Endodermal cell (in vitro differentiated cells): Measurements from ENCODE around the gene RAPGEF4. TPM values are rescaled to one million over a fixed set of nuclear protein-coding genes. Genes with fewer than 3 reads are reported as not detected.

ENCODE experiments used
- DNase-seq: peaks from one replicate; pipeline ENCODE4 v3.0.0-alpha.2; 2017
- H3K27ac ChIP-seq: 2 replicates; pipeline ENCODE4 v1.5.1; 2013; ENCODE audit warnings: mild to moderate bottlenecking, low read depth, low read length, moderate library complexity
- H3K27me3 ChIP-seq: 2 replicates; pipeline ENCODE4 v1.6.1; 2013; ENCODE audit warnings: mild to moderate bottlenecking, low read length, moderate library complexity; ENCODE audit not compliant: insufficient read depth, control insufficient read depth, poor library complexity, severe bottlenecking
- H3K36me3 ChIP-seq: 2 replicates; pipeline ENCODE4 v1.7.0; 2013; ENCODE audit warnings: mild to moderate bottlenecking, low read length, moderate library complexity; ENCODE audit not compliant: control insufficient read depth, insufficient read depth
- H3K4me1 ChIP-seq: one replicate; pipeline ENCODE4 v1.7.0; 2013; ENCODE audit warnings: low read length; ENCODE audit not compliant: control insufficient read depth, insufficient read depth
- H3K4me3 ChIP-seq: 2 replicates; pipeline ENCODE4 v1.5.1; 2013; ENCODE audit warnings: mild to moderate bottlenecking, low read length, moderate library complexity
- H3K9ac ChIP-seq: 2 replicates; pipeline ENCODE4 v1.6.1; 2013; ENCODE audit warnings: mild to moderate bottlenecking, low read length, moderate library complexity; ENCODE audit not compliant: poor library complexity, severe bottlenecking; ENCODE audit errors: extremely low read depth
- H3K9me3 ChIP-seq: 2 replicates; pipeline ENCODE4 v1.6.1; 2013; ENCODE audit warnings: mild to moderate bottlenecking, low read length, moderate library complexity; ENCODE audit not compliant: control insufficient read depth
- H3K27ac Mint-ChIP-seq: 2 replicates; pipeline ENCODE4 v1.8.0; 2020; ENCODE audit warnings: mixed read lengths
- H3K27me3 Mint-ChIP-seq: 2 replicates; pipeline ENCODE4 v1.8.0; 2021; ENCODE audit warnings: mild to moderate bottlenecking, mixed read lengths; ENCODE audit not compliant: insufficient read depth
- H3K36me3 Mint-ChIP-seq: 2 replicates; pipeline ENCODE4 v1.8.0; 2020; ENCODE audit warnings: low read depth, mixed read lengths
- H3K4me1 Mint-ChIP-seq: 2 replicates; pipeline ENCODE4 v1.8.0; 2020; ENCODE audit warnings: mixed read lengths
- H3K4me3 Mint-ChIP-seq: 2 replicates; pipeline ENCODE4 v1.8.0; 2020; ENCODE audit warnings: mild to moderate bottlenecking, moderate library complexity, mixed read lengths
- H3K9me3 Mint-ChIP-seq: 2 replicates; pipeline ENCODE4 v1.8.0; 2020; ENCODE audit warnings: mild to moderate bottlenecking, mixed read lengths
- WGBS, 2 experiments: methylation state at CpG; one replicate each; pipeline versions ENCODE4 v1.1.5 to v1.1.7; 2013; ENCODE audit warnings: missing lambda C conversion rate in 2 of 2, mixed read lengths in 1 of 2; ENCODE audit not compliant: insufficient coverage in 1 of 2, insufficient read length in 1 of 2; 5-methylcytosine and 5-hydroxymethylcytosine counted together
- total RNA-seq, 2 donors: library from RNA; stranded (reverse); fragmentation: NEBNext Ultra II Directional in 1 of 2; extraction: Animal tissue kit (Norgen Biotek cat#: 25700) in 1 of 2; gene quantifications; 2 replicates in 1 of 2; 3 replicates in 1 of 2; pipeline ENCODE4 v1.2.1, GENCODE V29; 2021
- TF ChIP-seq, protein P1 (sequence below): fragments of 200-600 bp; sonication (generic); conservative IDR thresholded peaks from 2 replicates; pipeline ENCODE4 v1.5.0; 2021; ENCODE audit warnings: antibody characterized with exemption, mild to moderate bottlenecking

Gene RAPGEF4
- total RNA-seq, 2 donors from 2014 or later, result 0.77 to 0.88 TPM

DNA sequence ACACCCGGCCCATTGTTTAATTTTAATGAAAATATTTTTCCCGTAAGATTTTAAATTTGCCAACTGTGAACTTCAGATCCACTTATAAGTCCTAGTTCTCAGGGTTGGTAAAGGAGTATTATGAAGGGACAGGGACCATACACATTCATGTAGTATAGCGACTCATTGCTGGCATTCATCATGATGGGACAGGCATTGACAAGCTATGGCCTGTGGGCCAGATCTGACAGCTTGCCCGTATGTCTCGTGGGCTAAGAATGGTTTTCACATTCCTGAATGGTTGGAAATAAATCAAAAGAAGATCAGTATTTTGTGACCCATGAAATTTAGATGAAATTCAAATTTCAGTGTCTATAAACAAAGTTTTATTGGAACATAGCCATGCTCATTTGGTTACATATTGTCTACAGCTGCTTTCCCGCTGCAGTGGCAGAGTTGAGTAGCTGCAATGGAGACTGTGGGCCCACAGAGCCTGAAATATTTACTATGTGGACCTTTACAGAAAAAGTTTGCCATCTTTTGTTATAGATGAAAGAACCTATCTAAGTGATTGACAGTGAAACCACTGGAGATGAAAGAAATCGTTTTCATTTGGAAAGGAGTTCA, 4.1 kb downstream of the RAPGEF4 start:
- no peak overlapping the region for H3K9ac ChIP-seq
- no peaks in the 10 kb centered on the region for H3K4me1 ChIP-seq
- H3K36me3 ChIP-seq, result no peaks in the 10 kb centered on the region
- Mint-ChIP-seq H3K4me3 (no peak overlapping the region), H3K27me3 (peaks cover 40% of the 10 kb centered on the region), H3K36me3 (no peaks in the 10 kb centered on the region), H3K4me1 (peaks cover 5% of the 10 kb centered on the region), H3K27ac (no peak overlapping the region), H3K9me3 (peaks cover 4% of the 10 kb centered on the region)
- no peak for DNase-seq
- 90 to 92% methylated on average over 7 of the region's 7 CpGs for WGBS, 2 experiments
- H3K27me3 ChIP-seq, result peaks cover 32% of the 10 kb centered on the region
- peaks cover 7% of the 10 kb centered on the region for H3K9me3 ChIP-seq
- no peak overlapping the region for H3K27ac ChIP-seq
- TF ChIP-seq, protein P1, sequence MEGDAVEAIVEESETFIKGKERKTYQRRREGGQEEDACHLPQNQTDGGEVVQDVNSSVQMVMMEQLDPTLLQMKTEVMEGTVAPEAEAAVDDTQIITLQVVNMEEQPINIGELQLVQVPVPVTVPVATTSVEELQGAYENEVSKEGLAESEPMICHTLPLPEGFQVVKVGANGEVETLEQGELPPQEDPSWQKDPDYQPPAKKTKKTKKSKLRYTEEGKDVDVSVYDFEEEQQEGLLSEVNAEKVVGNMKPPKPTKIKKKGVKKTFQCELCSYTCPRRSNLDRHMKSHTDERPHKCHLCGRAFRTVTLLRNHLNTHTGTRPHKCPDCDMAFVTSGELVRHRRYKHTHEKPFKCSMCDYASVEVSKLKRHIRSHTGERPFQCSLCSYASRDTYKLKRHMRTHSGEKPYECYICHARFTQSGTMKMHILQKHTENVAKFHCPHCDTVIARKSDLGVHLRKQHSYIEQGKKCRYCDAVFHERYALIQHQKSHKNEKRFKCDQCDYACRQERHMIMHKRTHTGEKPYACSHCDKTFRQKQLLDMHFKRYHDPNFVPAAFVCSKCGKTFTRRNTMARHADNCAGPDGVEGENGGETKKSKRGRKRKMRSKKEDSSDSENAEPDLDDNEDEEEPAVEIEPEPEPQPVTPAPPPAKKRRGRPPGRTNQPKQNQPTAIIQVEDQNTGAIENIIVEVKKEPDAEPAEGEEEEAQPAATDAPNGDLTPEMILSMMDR, result no peak
- no peak overlapping the region for H3K4me3 ChIP-seq

DNA sequence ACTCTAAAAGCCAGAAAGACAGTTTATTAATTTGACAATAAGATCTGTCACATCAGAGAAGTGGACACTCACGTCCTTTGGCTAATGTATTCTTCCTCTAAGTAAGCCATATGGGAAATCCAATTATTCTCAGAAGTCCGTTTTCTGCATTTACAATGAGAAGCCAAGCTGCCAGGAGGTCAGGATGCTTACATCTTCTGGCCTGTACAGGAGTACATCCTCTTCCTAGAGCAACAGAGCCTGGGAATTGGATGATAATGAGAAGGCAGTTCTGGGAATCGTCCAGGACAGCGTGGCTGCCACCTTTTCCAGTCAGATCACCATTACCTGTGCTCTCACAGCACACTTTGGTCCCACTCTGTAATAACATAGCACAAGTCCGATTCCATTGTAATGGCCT, 5.2 kb downstream of the RAPGEF4 start:
- TF ChIP-seq, protein P1, result no peak
- Mint-ChIP-seq H3K9me3 (peaks cover 4% of the 10 kb centered on the region), H3K27me3 (peaks cover 34% of the 10 kb centered on the region), H3K27ac (no peak overlapping the region), H3K36me3 (no peaks in the 10 kb centered on the region), H3K4me1 (peaks cover 5% of the 10 kb centered on the region), H3K4me3 (no peak overlapping the region)
- Histone ChIP-seq H3K4me1 (no peaks in the 10 kb centered on the region), H3K27me3 (peaks cover 24% of the 10 kb centered on the region), H3K9me3 (peaks cover 10% of the 10 kb centered on the region), H3K36me3 (no peaks in the 10 kb centered on the region), H3K9ac (no peak overlapping the region), H3K4me3 (no peak overlapping the region), H3K27ac (no peak overlapping the region)
- no peak for DNase-seq
- 88 to 98% methylated on average over 5 of the region's 5 CpGs for WGBS, 2 experiments

DNA sequence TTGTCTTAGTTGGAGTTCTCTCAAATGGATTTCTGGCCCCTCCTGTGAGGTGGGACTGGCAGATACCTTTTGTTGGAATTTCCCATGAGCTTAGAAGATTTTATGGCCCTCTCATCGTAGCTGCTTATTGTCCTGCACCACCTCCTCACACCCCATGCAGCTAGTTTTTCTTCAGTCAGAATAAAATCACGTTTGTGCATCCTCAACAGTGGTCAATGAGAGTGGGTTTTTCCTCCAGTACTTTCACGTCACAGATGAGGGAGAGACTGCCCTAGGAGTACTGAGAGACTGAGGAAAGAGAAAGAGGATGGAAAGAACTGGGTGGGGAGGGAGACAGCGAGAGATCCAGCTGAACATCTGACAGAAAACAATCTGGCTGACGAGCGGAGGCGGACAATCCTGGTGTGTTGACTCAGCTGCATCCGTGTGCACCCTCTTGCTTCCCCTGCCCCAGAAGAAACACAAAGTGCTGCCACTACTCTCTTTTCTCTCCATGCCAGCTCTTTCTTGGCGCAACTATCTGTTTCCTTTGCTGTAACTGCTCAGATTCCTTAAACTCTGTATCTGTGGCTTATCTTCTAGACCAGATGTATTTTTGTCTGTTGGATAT, 7.4 kb downstream of the RAPGEF4 start:
- TF ChIP-seq, protein P1, result no peak
- Histone ChIP-seq H3K27ac (no peak overlapping the region), H3K9ac (no peak overlapping the region), H3K4me3 (no peak overlapping the region), H3K4me1 (no peaks in the 10 kb centered on the region), H3K27me3 (peaks cover 2% of the 10 kb centered on the region), H3K36me3 (no peaks in the 10 kb centered on the region), H3K9me3 (peaks cover 12% of the 10 kb centered on the region)
- peaks cover 5% of the 10 kb centered on the region for H3K9me3 Mint-ChIP-seq
- H3K36me3 Mint-ChIP-seq, result no peaks in the 10 kb centered on the region
- DNase-seq, result no peak
- no peak overlapping the region for H3K27ac Mint-ChIP-seq
- WGBS, 2 experiments, result 81 to 85% methylated on average over 7 to 9 of the region's 9 CpGs
- no peak overlapping the region for H3K4me3 Mint-ChIP-seq
- H3K4me1 Mint-ChIP-seq, result no peaks in the 10 kb centered on the region
- H3K27me3 Mint-ChIP-seq, result peaks cover 13% of the 10 kb centered on the region
